Brain pericyte (primary cell): ENCODE measurements around the gene CPN2.

Experiments used
- DNase-seq: peaks from one replicate; pipeline ENCODE4 v3.0.0-alpha.2; 2012; ENCODE audit warnings: low read depth, low spot score

CPN2 gene

DNA sequence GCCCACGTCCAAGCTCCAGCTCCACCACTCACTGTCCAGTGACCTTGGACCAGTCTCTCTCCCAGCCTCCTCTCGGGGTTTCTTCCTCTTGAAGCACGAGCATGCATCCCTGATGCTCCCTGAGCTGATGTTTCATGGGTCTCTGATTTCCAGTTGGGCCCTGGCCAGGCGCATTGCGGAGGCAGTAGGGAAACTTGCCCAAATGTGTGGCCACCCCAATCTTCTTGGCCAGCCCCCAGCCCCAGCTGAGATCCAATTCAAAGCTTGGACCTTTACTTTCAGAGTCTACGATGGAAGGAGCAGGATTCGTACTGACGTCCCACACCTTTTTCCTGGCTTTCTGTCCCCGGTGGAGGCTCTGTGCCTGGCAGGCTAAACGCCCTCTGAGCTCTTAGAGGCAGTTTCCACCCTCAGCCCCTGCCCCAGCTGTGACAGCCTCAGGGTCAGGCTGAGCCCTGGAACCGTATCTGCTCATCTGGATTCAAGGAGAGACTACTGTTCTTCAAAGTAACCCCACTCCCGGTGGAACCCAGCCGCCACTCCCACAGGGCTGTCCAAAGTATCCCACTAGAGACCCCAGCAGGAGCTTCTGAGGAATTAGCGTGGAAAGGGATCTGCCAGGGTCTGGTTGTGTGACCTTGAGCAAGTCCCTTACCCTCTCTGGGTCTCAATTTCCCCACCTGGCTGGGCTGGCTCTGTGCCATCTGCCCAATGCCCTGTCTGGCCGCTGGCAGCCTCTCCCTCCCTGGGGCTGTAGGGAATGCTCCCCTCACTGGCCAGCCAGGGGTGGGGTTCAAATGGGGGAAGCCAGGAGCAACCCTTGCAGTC is 37.4 kb downstream of the CPN2 start:
- no peak for DNase-seq

DNA sequence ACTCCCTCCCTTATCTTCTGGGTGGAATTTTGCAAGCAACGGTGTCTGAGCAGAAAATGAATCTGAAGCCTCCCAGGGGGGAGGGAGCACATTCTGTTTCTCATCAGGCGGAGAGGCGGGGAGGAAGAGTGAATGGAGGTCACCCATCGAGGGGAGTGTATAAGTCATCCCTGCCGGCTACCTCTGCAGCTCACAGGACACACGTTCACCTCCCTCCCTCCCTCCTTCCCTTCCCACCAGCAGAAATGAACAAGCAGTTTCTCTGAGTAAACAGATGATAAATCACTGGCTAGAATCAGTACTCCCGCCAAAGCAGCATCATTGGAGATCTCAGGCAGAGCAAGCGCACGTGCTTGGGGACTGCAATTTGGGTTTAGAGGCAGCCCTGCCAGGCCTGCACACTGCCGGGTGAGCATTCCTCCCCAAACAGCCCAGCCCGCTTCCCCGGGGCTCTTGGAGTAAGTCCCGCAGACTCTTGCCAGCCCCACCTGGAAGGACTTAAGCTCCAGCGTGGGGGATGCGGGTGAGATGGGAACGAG is 38.3 kb downstream of the CPN2 start:
- DNase-seq, result no peak

DNA sequence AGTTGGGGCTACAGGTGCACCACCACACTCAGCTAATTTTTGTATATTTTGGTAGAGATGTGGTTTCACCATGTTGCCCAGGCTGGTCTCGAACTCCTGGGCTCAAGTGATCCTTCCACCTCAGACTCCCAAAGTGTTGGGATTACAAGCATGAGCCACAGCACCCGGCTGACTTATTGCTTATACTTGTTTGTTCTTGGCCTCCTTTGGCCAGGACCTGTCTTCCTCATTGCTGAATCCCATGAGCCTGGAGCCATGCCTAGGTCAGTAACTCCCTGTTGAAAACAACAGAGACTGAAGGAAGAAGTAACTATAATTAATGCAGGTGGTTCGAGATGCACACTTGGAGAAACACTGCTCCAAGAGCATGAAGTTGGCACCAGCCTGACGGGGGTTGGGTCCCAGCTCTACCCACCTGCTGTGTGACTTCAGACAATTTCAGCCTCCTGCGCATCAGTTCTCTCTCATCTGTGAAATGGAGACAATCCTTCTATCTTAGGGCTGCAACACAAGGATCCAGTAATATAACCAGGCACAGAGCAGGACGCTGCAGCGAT is 38.9 kb downstream of the CPN2 start:
- DNase-seq, result no peak

DNA sequence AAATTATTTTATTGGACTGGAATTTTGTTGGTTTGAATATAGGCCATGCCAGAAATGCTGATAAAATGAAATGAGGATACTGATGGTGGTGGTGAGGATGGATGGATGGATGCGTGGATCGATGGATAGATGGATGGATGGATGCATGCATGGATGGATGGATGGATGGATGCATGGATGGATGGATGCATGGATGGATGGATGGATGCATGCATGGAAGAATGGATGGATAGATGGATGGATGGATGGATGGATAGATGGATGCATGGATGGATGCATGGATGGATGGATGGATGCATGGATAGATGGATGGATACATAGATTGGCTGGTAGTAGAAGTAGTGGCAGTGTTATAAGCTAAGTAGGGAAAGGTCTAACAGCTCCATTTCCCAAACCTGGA is 40.1 kb downstream of the CPN2 start:
- no peak for DNase-seq

DNA sequence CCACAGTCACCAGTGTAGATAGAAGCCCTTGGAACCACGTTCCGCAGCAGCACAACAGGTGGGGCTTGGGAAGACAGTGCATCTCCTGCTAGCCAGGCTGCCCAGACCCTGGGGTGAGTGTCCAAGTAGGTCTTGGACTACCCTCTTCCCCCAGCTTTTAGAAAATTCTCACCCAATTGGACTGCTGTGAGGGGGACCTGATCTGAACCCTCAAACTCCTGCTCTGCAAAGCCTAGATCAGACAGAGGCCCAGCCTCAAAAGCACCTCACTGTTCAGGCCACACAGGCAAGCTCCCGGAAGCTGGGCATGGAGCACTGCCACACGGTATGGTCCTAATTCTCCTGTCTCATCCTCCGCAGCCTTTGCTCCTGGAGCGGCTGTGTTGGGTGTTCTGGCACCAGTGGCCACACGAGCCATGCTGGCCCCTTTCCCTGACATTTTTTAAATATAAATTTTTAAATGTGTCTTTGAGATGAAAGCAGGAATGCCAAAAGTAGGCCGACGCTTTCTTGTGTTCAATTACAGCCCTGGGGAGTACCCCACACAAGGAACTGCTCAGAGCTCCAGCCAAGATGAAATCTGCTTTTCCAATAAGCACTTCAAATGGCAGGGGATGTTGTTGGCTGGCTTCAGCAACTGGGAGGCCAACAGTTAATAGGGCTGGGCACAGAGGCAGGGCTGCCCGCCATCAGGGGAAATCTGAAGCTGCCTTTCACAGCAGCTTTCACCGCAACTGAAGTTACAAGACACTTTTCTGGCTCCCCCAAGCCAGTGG is 40.9 kb downstream of the CPN2 start:
- no peak for DNase-seq

DNA sequence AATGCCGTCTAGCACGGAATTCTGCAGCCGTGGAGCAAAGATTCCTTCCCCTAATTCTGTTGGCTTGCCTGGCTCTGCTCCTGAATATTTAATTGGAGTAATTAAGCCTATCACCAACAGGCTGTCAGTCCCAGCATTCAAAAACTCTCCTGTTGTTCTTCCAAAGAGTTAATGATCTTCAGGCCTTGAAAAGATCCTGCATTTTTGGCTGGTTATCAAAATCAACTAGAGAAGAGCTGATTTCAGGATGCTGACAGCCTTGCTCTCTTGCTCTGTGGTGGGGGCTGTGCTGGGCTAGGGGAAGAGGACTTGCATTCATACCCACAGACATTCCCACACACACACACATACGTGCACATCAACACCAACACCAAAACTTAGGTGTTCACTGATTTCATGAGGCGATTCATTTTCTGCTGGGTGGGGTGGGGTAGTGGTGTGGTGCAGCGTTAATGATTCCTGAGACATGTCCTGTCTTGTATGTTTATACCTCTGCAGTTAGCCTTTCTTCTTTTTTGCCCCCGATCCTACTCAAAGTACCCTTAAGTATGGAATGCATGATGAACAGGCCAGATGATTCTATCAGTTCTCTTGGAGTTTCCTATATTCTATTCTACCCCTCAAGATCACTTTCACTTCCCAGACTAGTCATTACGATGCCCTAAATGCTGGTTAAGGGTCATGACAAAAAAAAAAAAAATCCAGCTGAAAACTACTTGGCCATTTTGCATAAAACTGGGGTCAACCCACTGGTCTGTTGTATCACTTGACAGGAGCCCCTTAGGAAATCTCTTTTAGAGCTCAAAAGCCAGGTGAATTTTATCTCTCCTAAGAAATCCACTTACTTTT is 42.3 kb downstream of the CPN2 start:
- no peak for DNase-seq

DNA sequence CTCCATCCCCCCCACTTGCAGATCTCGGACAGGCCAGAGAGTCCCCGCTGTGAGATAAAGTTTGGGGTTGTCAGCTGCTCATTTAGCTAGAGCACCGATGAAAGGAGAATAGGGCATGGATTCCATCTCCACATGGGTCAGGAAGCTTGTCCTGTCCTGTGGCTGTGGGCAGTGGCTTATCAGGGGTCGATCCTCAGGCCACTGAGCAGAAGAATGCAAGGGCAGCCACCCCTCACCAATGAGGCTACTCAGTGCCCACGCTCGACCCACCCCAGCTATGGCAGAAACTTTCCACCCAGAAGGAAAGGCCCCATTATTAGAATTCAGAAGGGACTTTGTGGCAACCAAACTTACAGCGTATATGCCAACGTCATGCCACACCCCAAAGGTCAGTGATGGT is 43.3 kb downstream of the CPN2 start:
- no peak for DNase-seq

DNA sequence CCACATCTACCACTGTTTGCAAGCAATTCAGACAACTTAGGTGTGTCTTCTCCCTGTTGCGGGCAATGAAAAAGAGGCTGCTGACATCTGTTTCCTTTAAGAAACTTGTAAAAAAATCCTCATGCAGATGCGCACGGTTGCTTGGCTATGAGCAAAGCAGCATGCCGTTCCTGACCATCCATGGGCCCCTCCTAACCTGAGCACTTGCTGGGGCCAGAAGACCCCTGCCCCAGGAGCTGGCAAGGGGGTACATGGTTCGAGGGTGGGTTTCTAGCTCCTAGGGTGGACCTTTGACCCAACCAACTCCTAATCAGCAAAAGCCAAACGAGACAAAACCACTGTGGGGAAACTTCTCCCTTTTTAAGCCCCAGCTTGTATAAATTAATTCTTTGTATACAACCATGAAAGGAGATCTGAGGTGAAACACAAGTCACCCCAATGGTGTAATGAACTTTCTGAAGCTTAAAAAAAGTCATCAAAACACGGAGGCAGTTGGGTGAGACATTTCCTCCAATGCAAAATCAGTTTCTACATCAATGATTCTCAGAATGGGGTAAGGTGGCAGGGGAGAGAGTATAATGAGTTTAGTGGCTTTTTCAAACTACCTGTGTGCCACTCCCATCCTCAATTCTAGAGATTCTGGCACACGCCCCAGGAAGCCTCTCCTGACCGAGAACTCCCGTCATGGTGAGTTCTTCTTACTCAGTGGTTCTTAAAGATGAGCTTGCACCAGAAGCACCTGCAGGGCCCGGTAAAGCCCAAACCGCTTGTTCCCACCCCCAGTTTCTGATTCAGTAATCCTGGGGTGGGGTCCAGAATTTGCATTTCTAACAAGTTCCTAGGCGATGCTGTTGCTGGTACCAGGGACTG is 44.1 kb downstream of the CPN2 start:
- DNase-seq, result no peak

DNA sequence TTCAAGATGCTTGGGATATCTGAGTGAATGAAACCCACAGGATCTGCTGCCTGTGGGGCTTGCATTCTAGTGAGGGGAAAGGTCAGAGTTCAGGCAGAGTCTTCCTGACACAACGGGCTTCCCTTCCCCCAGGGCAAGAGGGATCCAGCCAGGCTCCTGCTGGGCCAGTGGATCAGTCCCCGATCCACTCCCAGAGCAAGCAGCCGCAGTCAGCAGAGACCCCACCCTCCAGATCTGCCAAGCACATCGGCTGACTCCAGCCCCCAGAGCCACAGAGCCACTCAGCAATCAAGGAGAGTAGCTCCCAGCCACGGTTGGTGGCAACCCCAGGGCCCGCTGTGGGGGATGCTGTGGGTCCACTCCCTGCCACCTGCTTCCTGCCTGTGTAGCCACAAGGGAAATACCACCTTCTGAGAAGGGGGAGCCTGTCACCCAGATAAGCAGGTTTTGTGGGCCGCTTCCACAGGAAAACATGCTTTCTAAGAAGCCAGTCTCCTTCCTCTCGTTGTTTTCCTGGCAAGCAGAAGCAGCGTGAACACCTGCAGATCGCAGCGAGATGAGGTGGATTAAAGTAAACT is 44.9 kb downstream of the CPN2 start:
- DNase-seq, result no peak

DNA sequence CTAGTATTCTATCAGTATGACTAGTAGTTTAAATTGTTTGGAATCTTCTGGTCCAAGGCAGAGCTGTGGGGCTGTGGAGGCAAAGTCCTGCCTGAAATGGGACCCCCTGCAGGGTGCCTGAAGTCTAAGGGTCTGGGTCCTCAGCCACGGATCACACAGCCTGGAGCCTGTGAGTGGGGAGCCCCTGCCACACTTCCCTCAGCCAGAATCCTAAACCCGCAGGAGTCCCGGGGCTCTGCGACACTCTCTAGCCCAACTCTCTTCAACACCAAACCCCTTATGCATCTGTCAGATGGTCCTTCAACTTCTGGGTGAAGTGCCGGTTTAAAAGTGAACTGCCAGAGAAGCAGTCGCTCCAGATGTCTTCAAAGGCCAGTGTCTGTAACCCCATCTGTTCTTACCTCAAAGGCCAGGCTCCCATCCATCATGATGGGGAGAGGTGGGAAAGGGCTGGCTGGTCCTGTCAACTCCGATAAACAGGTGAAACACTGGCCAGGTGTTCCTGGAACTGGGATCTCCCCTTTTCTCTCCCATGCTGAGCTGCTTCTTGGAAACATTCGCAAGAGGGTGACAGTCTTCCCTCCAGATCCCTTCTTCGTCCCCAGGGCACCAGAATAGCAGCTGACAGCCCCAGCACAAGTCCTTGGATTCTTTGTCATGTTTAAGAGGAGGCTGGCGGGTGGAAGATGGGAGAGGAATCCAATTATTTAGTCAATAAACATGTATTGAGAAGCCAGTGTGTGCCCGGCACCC is 45.6 kb downstream of the CPN2 start:
- DNase-seq, result no peak

DNA sequence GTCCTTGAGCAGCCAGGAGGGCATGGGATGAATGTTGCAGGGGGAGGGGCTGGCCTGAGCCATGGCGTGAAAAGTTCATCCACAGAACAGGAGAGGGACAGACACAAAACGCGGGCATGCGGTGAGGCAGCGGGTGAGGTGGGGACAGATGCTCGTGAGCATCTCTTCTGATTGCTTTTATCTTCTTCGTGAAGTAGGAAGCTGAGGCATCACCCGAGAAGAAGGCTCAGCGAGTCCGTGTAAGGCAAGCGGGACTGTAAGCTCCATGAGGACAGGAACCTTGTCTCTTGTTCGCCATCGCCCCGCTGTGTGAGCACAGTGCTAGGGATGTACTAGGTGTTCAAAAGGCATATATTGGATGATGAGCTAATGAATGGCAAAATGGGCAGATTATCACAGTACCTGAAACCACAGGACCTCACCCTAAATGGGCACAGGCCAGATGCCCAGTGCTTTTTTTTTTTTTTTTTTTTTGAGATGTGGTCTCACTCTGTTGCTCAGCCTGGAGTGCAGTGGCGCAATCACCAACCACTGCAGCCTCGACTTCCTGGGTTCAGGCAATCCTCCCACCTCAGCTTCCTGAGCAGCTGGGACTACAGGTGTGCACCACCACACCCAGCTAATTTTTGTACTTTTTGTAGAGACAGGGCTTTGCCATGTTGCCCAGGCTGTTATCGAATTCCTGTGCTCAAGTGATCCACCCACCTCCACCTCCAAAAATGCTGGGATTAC is 46.8 kb downstream of the CPN2 start:
- DNase-seq, result no peak

DNA sequence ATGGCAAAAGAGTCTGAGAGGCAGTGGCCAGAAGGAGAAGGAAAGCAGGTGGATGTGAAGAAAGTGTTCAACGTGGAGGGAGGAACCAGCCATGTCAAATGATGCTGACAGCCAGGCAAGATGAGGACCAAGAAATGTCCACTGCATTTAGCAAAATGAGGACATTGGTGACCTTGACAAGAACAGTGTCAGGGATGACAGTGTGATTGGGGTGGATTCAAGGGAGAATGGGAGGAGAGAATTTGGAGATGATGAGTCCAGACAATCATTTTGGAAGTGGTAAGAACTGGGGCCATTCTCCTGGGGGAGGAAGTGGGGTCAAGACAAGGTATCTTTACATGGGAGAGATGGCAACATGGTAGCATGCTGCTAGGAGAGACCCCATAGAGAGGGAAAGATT is 47.4 kb downstream of the CPN2 start:
- no peak for DNase-seq

DNA sequence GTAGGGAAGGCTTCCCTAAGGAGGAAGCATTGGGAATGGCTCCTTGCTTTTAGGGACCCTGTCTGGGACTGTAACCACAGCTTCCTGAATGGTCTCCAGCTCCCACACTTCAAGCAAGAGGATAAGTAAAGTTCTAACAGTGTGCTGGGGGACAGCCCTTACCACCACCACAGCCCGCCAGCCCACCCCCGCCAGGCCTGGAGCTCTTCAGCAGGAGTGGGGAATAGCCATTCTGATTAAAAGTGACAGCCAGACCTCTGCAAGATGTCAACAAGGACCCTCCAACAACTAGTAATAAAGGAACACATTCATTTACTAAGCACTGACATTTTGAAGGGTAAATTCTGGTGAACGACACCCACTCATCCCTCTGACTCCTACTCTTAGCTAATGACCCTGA is 49.4 kb downstream of the CPN2 start:
- DNase-seq, result no peak

DNA sequence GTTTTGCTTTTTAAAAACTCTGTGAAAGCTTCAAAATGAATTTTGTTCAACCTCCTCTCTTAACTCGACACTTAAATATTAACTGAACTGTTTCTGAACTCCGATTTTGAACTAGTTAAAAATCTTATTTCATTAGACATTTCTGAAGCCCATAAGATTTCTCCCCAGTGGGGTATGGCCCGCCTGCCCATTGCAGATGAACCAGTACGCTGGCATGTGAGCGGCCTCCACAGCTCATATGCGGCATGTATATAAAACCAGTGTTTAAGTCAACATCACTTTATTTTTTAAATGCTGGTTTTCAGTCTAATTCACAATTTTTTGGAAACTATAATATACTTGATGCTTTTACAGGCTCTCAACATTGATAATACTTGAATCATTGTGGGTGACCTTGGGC is 50.2 kb downstream of the CPN2 start:
- no peak for DNase-seq

DNA sequence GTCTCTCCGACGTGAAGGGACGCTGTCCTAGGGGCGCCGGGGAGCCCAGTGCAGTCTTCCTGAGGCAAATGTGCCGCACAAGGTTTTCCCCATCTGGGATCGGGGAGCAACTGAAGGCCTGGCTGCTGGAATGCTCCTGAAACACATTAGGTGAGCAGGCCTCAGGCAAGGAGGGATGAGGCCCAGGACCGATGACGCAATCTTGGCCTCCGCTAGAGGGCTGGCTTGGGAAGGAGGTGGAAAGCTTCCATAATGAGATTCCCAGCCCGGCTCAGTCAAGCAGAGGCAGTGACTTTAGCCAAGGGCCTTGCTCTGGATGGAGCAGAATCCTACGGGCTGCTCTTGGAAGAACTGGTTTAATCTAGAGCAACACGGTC is 50.8 kb downstream of the CPN2 start:
- no peak for DNase-seq

DNA sequence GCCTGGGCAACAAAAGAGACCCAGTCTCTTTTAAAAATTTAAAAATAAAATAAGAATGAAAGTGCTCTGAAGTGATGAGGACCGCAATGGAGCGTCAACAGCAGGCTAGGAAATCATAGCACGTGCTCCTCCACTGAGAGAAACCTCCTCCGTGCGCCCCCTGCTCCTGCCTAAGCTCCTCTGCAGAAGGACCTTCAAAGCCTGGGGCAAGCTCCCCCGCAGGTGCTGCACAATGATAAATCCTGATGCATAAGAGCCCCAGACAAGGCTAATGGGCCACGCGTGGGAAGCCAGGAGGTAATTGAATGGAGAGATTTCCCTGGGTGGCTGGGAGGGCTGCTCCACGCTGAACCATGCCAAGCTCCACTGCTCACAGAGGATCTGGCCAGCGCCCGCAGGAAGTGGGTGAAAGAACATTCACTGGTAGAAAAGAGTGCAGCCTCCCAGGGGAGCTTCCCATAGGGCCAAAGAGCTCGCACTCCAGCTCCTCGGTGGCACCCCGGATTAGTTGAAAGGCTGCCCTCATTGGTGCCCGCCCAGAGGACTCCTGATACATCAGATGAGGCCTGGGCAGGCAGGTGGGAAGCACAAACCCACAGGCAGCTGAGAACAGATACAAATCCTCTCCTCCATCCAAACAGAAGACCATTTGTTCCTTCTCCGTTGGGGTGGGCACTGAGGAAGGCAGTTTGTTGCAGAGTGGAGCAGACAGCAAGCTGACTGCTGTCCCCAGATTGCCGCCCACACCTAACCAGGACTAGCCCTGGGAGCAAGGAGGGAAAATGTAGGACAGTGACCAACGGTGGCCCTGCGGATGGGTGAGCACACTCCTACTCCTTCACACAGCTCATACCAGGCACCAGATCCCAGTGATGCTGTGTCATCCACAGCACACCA is 52.5 kb downstream of the CPN2 start:
- no peak for DNase-seq

DNA sequence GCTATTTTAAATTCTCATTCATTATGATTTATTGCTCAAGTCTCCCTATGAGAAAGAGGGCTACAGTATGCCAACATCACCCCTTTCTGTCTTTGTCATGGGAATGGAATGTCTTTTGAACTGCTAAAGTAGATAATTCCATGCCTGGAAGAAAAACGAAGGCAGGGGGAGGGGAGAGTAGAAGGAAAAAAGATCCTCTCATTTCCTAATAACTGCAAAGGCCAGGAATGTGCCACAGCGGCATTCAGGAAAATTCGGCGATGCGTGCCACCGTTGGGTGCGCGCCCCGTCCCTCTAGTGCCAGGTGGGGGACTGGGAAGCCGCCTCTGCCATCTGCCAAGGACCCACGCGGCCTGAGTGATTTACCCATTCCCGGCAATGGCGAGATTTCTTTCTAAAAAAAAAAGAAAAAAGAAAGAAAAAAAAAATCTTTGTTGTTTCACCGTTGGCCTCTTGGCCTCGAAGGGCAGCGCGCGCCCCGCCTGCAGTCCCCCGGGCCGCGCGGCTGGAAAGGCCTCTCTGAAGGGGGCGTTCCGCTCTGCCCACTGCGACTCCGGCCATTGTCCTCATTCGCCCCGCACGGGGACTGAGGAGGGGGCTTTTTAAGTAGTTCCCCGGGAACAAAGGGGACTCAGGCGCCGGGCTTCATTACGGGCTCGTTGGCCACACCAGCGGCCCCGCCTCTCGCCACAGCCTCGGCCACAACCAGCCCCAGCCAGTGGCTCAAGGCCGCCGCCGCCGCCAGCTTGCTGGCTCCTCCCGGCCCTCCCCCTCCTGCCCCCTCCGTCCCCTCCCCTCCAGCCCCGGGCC is 54.5 kb downstream of the CPN2 start:
- DNase-seq, result no peak
